NB4 (cell line): ENCODE measurements around the gene POLR3E.

ENCODE experiments used
- MYC ChIP-seq: IDR thresholded peaks from 2 replicates; pipeline ENCODE4 v1.6.1; 2011; ENCODE audit warnings: low read depth, low read length
- POLR2A ChIP-seq: IDR thresholded peaks from 2 replicates; pipeline ENCODE4 v1.6.1; 2011; ENCODE audit warnings: mild to moderate bottlenecking; ENCODE audit not compliant: insufficient read length; ENCODE audit errors: extremely low read depth
- TF ChIP-seq, protein P1 (sequence below): IDR thresholded peaks from one replicate; pipeline ENCODE4 v1.5.1; 2012; ENCODE audit warnings: low read depth, low read length

GRCh38 chr16:22284637-22285036 lies 12.6 kb upstream of the POLR3E start:
- TF ChIP-seq, protein P1, sequence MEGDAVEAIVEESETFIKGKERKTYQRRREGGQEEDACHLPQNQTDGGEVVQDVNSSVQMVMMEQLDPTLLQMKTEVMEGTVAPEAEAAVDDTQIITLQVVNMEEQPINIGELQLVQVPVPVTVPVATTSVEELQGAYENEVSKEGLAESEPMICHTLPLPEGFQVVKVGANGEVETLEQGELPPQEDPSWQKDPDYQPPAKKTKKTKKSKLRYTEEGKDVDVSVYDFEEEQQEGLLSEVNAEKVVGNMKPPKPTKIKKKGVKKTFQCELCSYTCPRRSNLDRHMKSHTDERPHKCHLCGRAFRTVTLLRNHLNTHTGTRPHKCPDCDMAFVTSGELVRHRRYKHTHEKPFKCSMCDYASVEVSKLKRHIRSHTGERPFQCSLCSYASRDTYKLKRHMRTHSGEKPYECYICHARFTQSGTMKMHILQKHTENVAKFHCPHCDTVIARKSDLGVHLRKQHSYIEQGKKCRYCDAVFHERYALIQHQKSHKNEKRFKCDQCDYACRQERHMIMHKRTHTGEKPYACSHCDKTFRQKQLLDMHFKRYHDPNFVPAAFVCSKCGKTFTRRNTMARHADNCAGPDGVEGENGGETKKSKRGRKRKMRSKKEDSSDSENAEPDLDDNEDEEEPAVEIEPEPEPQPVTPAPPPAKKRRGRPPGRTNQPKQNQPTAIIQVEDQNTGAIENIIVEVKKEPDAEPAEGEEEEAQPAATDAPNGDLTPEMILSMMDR, result no peak
- TF ChIP-seq POLR2A, result no peak
- TF ChIP-seq MYC, result no peak
